ENCODE data around the gene SNX32.

SNX32 gene

GRCh38 chr11:65894034-65894591 is 60.4 kb downstream of the SNX32 start:
- no peaks in the 10 kb centered on the region for H3K9me3 ChIP-seq (ENCODE audit: insufficient read depth, low read depth, low read length)
- H3K27ac ChIP-seq (ENCODE audit: low read depth, low read length), result no peak overlapping the region
- H3K9ac ChIP-seq (ENCODE audit: low read depth, low read length), result no peak overlapping the region
- WGBS, result 94% methylated on average over 16 of the region's 16 CpGs
- H3K4me1 ChIP-seq (ENCODE audit: insufficient read depth, low read length), result peaks cover 13% of the 10 kb centered on the region; the same call in 1 of the 2 replicates
- no peaks in the 10 kb centered on the region; the same call in 1 of the 2 replicates for H3K36me3 ChIP-seq (ENCODE audit: insufficient read depth, low read length)
- H3K27me3 ChIP-seq (ENCODE audit: insufficient read depth, low read length), result peaks cover 24% of the 10 kb centered on the region
- no peak overlapping the region for H3K4me3 ChIP-seq (ENCODE audit: low read length)

GRCh38 chr11:65895482-65895981 is 61.8 kb downstream of the SNX32 start:
- H3K27ac ChIP-seq (ENCODE audit: low read depth, low read length), result no peak overlapping the region
- H3K9ac ChIP-seq (ENCODE audit: low read depth, low read length), result no peak overlapping the region
- no peaks in the 10 kb centered on the region for H3K9me3 ChIP-seq (ENCODE audit: insufficient read depth, low read depth, low read length)
- 91% methylated on average over 5 of the region's 5 CpGs for WGBS
- peaks cover 26% of the 10 kb centered on the region for H3K27me3 ChIP-seq (ENCODE audit: insufficient read depth, low read length)
- no peaks in the 10 kb centered on the region; the same call in 1 of the 2 replicates for H3K36me3 ChIP-seq (ENCODE audit: insufficient read depth, low read length)
- no peak overlapping the region for H3K4me3 ChIP-seq (ENCODE audit: low read length)
- peaks cover 7% of the 10 kb centered on the region; the same call in 1 of the 2 replicates for H3K4me1 ChIP-seq (ENCODE audit: insufficient read depth, low read length)

- Histone ChIP-seq H3K36me3 (ENCODE audit: insufficient read depth, low read length) (no peaks in the 10 kb centered on the region; the same call in 1 of the 2 replicates), H3K9me3 (ENCODE audit: insufficient read depth, low read depth, low read length) (no peaks in the 10 kb centered on the region), H3K4me3 (ENCODE audit: low read length) (no peak overlapping the region), H3K27me3 (ENCODE audit: insufficient read depth, low read length) (peaks cover 34% of the 10 kb centered on the region), H3K4me1 (ENCODE audit: insufficient read depth, low read length) (peaks cover 7% of the 10 kb centered on the region; the same call in 1 of the 2 replicates), H3K9ac (ENCODE audit: low read depth, low read length) (no peak overlapping the region), H3K27ac (ENCODE audit: low read depth, low read length) (no peak overlapping the region)
- WGBS, result 92% methylated on average over 14 of the region's 14 CpGs
These were observed 62.6 kb downstream of the SNX32 start for GRCh38 chr11:65896034-65896999.

- Histone ChIP-seq H3K9ac (ENCODE audit: low read depth, low read length) (no peak overlapping the region), H3K4me1 (ENCODE audit: insufficient read depth, low read length) (peaks cover 4% of the 10 kb centered on the region; the same call in 1 of the 2 replicates), H3K27ac (ENCODE audit: low read depth, low read length) (no peak overlapping the region), H3K4me3 (ENCODE audit: low read length) (no peak overlapping the region), H3K36me3 (ENCODE audit: insufficient read depth, low read length) (no peaks in the 10 kb centered on the region; the same call in 1 of the 2 replicates), H3K27me3 (ENCODE audit: insufficient read depth, low read length) (peaks cover 41% of the 10 kb centered on the region), H3K9me3 (ENCODE audit: insufficient read depth, low read depth, low read length) (no peaks in the 10 kb centered on the region)
- WGBS, result 96% methylated on average over 4 of the region's 4 CpGs
These were observed 63.3 kb downstream of the SNX32 start for GRCh38 chr11:65897020-65897471.

- H3K27me3 ChIP-seq (ENCODE audit: insufficient read depth, low read length), result peaks cover 57% of the 10 kb centered on the region
- peak overlapping the region; percentile 78 for H3K9ac ChIP-seq (ENCODE audit: low read depth, low read length)
- H3K27ac ChIP-seq (ENCODE audit: low read depth, low read length), result no peak overlapping the region
- no peaks in the 10 kb centered on the region; the same call in 1 of the 2 replicates for H3K36me3 ChIP-seq (ENCODE audit: insufficient read depth, low read length)
- no peaks in the 10 kb centered on the region for H3K9me3 ChIP-seq (ENCODE audit: insufficient read depth, low read depth, low read length)
- H3K4me1 ChIP-seq (ENCODE audit: insufficient read depth, low read length), result peaks cover 12% of the 10 kb centered on the region; the same call in 1 of the 2 replicates
- 14% methylated on average over 27 of the region's 28 CpGs for WGBS
- H3K4me3 ChIP-seq (ENCODE audit: low read length), result peak overlapping the region; percentile 69
These were observed 65.0 kb downstream of the SNX32 start for GRCh38 chr11:65898656-65899355.

- Histone ChIP-seq H3K27ac (ENCODE audit: low read depth, low read length) (peak overlapping the region; percentile 81), H3K27me3 (ENCODE audit: insufficient read depth, low read length) (peaks cover 62% of the 10 kb centered on the region), H3K9ac (ENCODE audit: low read depth, low read length) (peak overlapping the region; percentile 78), H3K36me3 (ENCODE audit: insufficient read depth, low read length) (no peaks in the 10 kb centered on the region; the same call in 1 of the 2 replicates), H3K4me1 (ENCODE audit: insufficient read depth, low read length) (peaks cover 12% of the 10 kb centered on the region; the same call in 1 of the 2 replicates), H3K4me3 (ENCODE audit: low read length) (peak overlapping the region; percentile 69), H3K9me3 (ENCODE audit: insufficient read depth, low read depth, low read length) (no peaks in the 10 kb centered on the region)
- WGBS, result 2% methylated on average over 78 of the region's 78 CpGs
These were observed 65.8 kb downstream of the SNX32 start for GRCh38 chr11:65899356-65900124.

- Histone ChIP-seq H3K27me3 (ENCODE audit: insufficient read depth, low read length) (peaks cover 62% of the 10 kb centered on the region), H3K27ac (ENCODE audit: low read depth, low read length) (peak within 1 kb of the TSS; percentile 81), H3K4me3 (ENCODE audit: low read length) (peak within 1 kb of the TSS; percentile 69), H3K9me3 (ENCODE audit: insufficient read depth, low read depth, low read length) (no peaks in the 10 kb centered on the region), H3K36me3 (ENCODE audit: insufficient read depth, low read length) (no peaks in the 10 kb centered on the region; the same call in 1 of the 2 replicates), H3K9ac (ENCODE audit: low read depth, low read length) (peak within 1 kb of the TSS; percentile 78), H3K4me1 (ENCODE audit: insufficient read depth, low read length) (peaks cover 12% of the 10 kb centered on the region; the same call in 1 of the 2 replicates)
- WGBS, result 2% methylated on average over 80 of the region's 80 CpGs
These were observed 66.5 kb downstream of the SNX32 start, which contains the start of gene FOSL1 for GRCh38 chr11:65900125-65900898. FOSL1 (minus strand) TSS chr11:65900388; CDS start chr11:65900339, 49 bp downstream.

GRCh38 chr11:65900899-65901180 is 67.1 kb downstream of the SNX32 start:
- peaks cover 12% of the 10 kb centered on the region; the same call in 1 of the 2 replicates for H3K4me1 ChIP-seq (ENCODE audit: insufficient read depth, low read length)
- H3K9ac ChIP-seq (ENCODE audit: low read depth, low read length), result no peak overlapping the region
- H3K4me3 ChIP-seq (ENCODE audit: low read length), result peak overlapping the region; percentile 69
- H3K27me3 ChIP-seq (ENCODE audit: insufficient read depth, low read length), result peaks cover 62% of the 10 kb centered on the region
- H3K27ac ChIP-seq (ENCODE audit: low read depth, low read length), result no peak overlapping the region; the same call in 1 of the 2 replicates
- no peaks in the 10 kb centered on the region for H3K36me3 ChIP-seq (ENCODE audit: insufficient read depth, low read length)
- whole genome bisulfite sequencing, result 67% methylated on average over 8 of the region's 11 CpGs
- no peaks in the 10 kb centered on the region for H3K9me3 ChIP-seq (ENCODE audit: insufficient read depth, low read depth, low read length)

- H3K4me1 ChIP-seq (ENCODE audit: insufficient read depth, low read length), result peaks cover 12% of the 10 kb centered on the region; the same call in 1 of the 2 replicates
These were observed 69.3 kb downstream of the SNX32 start for GRCh38 chr11:65903068-65903481.

More at GRCh38 chr11:65903068-65903481, 69.3 kb downstream of the SNX32 start:
- Histone ChIP-seq H3K36me3 (ENCODE audit: insufficient read depth, low read length) (no peaks in the 10 kb centered on the region), H3K9ac (ENCODE audit: low read depth, low read length) (no peak overlapping the region), H3K9me3 (ENCODE audit: insufficient read depth, low read depth, low read length) (no peaks in the 10 kb centered on the region), H3K27me3 (ENCODE audit: insufficient read depth, low read length) (peaks cover 69% of the 10 kb centered on the region), H3K4me3 (ENCODE audit: low read length) (no peak overlapping the region), H3K27ac (ENCODE audit: low read depth, low read length) (no peak overlapping the region; the same call in 1 of the 2 replicates)
- WGBS, result 13% methylated on average over 5 of the region's 5 CpGs
